CD8-positive, alpha-beta memory T cell (primary cell): ENCODE data around the gene RAPSN. TPM values are rescaled to one million over a fixed set of nuclear protein-coding genes. Genes with fewer than 3 reads are reported as not detected.

ENCODE experiments used
- CTCF ChIA-PET: fragments of 350-600 bp; sonication (Branson Sonifier 250); formaldehyde crosslinking; loops from one replicate; lab custom pipeline; 2021; ENCODE audit warnings: antibody characterized with exemption; lab: Charles Lee
- POLR2A ChIA-PET: fragments of 350-600 bp; sonication (Branson Sonifier 250); formaldehyde crosslinking; loops from one replicate; lab custom pipeline; 2021; ENCODE audit warnings: antibody characterized with exemption; lab: Charles Lee
- DNase-seq, 5 donors: peaks; one replicate each; pipeline versions ENCODE4 v3.0.0 to v3.0.0-alpha.2; 2020 to 2022; ENCODE audit warnings: mixed read lengths in 1 of 5
- H3K27ac ChIP-seq: one replicate; pipeline ENCODE4 v1.7.0; 2013; ENCODE audit warnings: low read depth, mild to moderate bottlenecking, low read length, moderate library complexity
- H3K27me3 ChIP-seq: 2 replicates; pipeline ENCODE4 v1.7.0; 2013; ENCODE audit warnings: low read length, mild to moderate bottlenecking; ENCODE audit not compliant: insufficient read depth, poor library complexity, severe bottlenecking
- H3K36me3 ChIP-seq: 2 replicates; pipeline ENCODE4 v1.7.0; 2013; ENCODE audit warnings: mild to moderate bottlenecking, low read length, moderate library complexity; ENCODE audit not compliant: insufficient read depth
- H3K4me1 ChIP-seq: 2 replicates; pipeline ENCODE4 v1.7.0; 2013; ENCODE audit warnings: mild to moderate bottlenecking, low read length, moderate library complexity; ENCODE audit not compliant: insufficient read depth
- H3K4me3 ChIP-seq: 2 replicates; pipeline ENCODE4 v1.7.0; 2013; ENCODE audit warnings: mild to moderate bottlenecking, low read length
- H3K9me3 ChIP-seq: 2 replicates; pipeline ENCODE4 v1.7.0; 2013; ENCODE audit warnings: mild to moderate bottlenecking, low read length
- H3K27ac Mint-ChIP-seq, 8 donors: one replicate each; pipeline ENCODE4 v1.8.0; 2020 to 2021; ENCODE audit warnings: mixed read lengths in 8 of 8, mild to moderate bottlenecking in 6 of 8, inconsistent platforms in 3 of 8, moderate library complexity in 3 of 8
- H3K27me3 Mint-ChIP-seq, 2 donors: one replicate each; pipeline ENCODE4 v1.8.0; 2020 to 2021; ENCODE audit warnings: mixed read lengths in 2 of 2, mild to moderate bottlenecking in 1 of 2, moderate library complexity in 1 of 2
- H3K36me3 Mint-ChIP-seq, 3 donors: one replicate each; pipeline ENCODE4 v1.8.0; 2020 to 2021; ENCODE audit warnings: mixed read lengths in 3 of 3, inconsistent platforms in 1 of 3, mild to moderate bottlenecking in 1 of 3
- H3K4me1 Mint-ChIP-seq, 3 donors: one replicate each; pipeline ENCODE4 v1.8.0; 2020 to 2021; ENCODE audit warnings: mixed read lengths in 3 of 3, inconsistent platforms in 1 of 3, mild to moderate bottlenecking in 1 of 3
- H3K4me3 Mint-ChIP-seq, 7 donors: one replicate each; pipeline ENCODE4 v1.8.0; 2020 to 2021; ENCODE audit warnings: mixed read lengths in 7 of 7, mild to moderate bottlenecking in 6 of 7, moderate library complexity in 4 of 7, inconsistent platforms in 2 of 7
- H3K9me3 Mint-ChIP-seq, 5 donors: one replicate each; pipeline ENCODE4 v1.8.0; 2020 to 2022; ENCODE audit warnings: mixed read lengths in 5 of 5, mild to moderate bottlenecking in 3 of 5, moderate library complexity in 2 of 5, inconsistent platforms in 1 of 5
- polyA plus RNA-seq: library from polyadenylated mRNA; unstranded; fragments of 300-500 nt; fragmentation: Illumina TruSeq; gene quantifications from one replicate; pipeline ENCODE4 v1.2.3, GENCODE V29; 2021
- total RNA-seq, 2 experiments: library from RNA; stranded (reverse); gene quantifications; one replicate each; pipeline ENCODE4 v1.2.3, GENCODE V29; 2021

The RAPSN gene
- total and polyA plus RNA-seq, 3 experiments from 2014 or later: 0.29 to 0.79 TPM; not detected in 1

GRCh38 chr11:47389577-47390421 lies 59.1 kb downstream of the RAPSN start:
- CTCF ChIA-PET: interaction anchor here (0.9 to 10.0 kb wide), 4 partner anchors 9 to 22 kb away, joined by 4 to 106 read pairs (median 8); no protein-coding TSS in a partner anchor
- Histone ChIP-seq H3K9me3 (no peaks in the 10 kb centered on the region), H3K4me3 (no peak overlapping the region), H3K27me3 (no peaks in the 10 kb centered on the region), H3K4me1 (peaks cover 34% of the 10 kb centered on the region), H3K27ac (no peak overlapping the region), H3K36me3 (no peaks in the 10 kb centered on the region)
- Mint-ChIP-seq H3K4me3 (peak overlapping the region in 6 of 7 donors; percentile 61 to 87 (median 75)), H3K4me1 (peaks cover 38 to 62% (median 50%) of the 10 kb centered on the region in 3 donors), H3K27ac (peak overlapping the region in 4 of 8 donors; percentile 38 to 68 (median 56)), H3K9me3 (no peaks in the 10 kb centered on the region), H3K36me3 (no peaks in the 10 kb centered on the region), H3K27me3 (no peaks in the 10 kb centered on the region)
- POLR2A ChIA-PET: interaction anchor here (1.0 kb wide), 1 partner anchor 10 kb away, joined by 3 read pairs; no protein-coding TSS in a partner anchor
- DNase-seq: peak in 1 of 5 donors; percentile 18

GRCh38 chr11:47388697-47389576 lies 60.0 kb downstream of the RAPSN start:
- POLR2A ChIA-PET: interaction anchor here (0.6 to 1.0 kb wide), 2 partner anchors 11 to 632 kb away, joined by 3 read pairs; no protein-coding TSS in a partner anchor
- no peak for DNase-seq
- Histone ChIP-seq H3K27ac (no peak overlapping the region), H3K36me3 (no peaks in the 10 kb centered on the region), H3K9me3 (no peaks in the 10 kb centered on the region), H3K27me3 (no peaks in the 10 kb centered on the region), H3K4me3 (no peak overlapping the region), H3K4me1 (peaks cover 25% of the 10 kb centered on the region)
- peaks cover 30 to 54% (median 41%) of the 10 kb centered on the region in 3 donors for H3K4me1 Mint-ChIP-seq
- H3K27me3 Mint-ChIP-seq: no peaks in the 10 kb centered on the region
- no peaks in the 10 kb centered on the region for H3K36me3 Mint-ChIP-seq
- no peaks in the 10 kb centered on the region for H3K9me3 Mint-ChIP-seq
- H3K27ac Mint-ChIP-seq: peak overlapping the region in 3 of 8 donors; percentile 38 to 57 (median 56)
- peak overlapping the region in 6 of 7 donors; percentile 61 to 87 (median 75) for H3K4me3 Mint-ChIP-seq
- CTCF ChIA-PET: interaction anchor here (1.4 to 10.0 kb wide), 3 partner anchors 13 to 23 kb away, joined by 3 to 106 read pairs (median 10); no protein-coding TSS in a partner anchor

- H3K27ac Mint-ChIP-seq: no peak overlapping the region
- peaks cover 25 to 47% (median 34%) of the 10 kb centered on the region in 3 donors for H3K4me1 Mint-ChIP-seq
Measured at GRCh38 chr11:47387944-47388696, 60.8 kb downstream of the RAPSN start.

More at GRCh38 chr11:47387944-47388696, 60.8 kb downstream of the RAPSN start:
- Histone ChIP-seq H3K27ac (no peak overlapping the region), H3K36me3 (no peaks in the 10 kb centered on the region), H3K4me1 (peaks cover 17% of the 10 kb centered on the region), H3K4me3 (no peak overlapping the region), H3K9me3 (no peaks in the 10 kb centered on the region), H3K27me3 (no peaks in the 10 kb centered on the region)
- POLR2A ChIA-PET: no interaction called here
- Mint-ChIP-seq H3K4me3 (no peak overlapping the region), H3K27me3 (no peaks in the 10 kb centered on the region), H3K36me3 (no peaks in the 10 kb centered on the region), H3K9me3 (no peaks in the 10 kb centered on the region)
- no peak for DNase-seq
- CTCF ChIA-PET: interaction anchor here (1.4 to 10.0 kb wide), 3 partner anchors 14 to 24 kb away, joined by 3 to 106 read pairs (median 5); no protein-coding TSS in a partner anchor

Other genes with a start within 250 kb of the RAPSN start
- 100 to 1,000 TPM; 170 to 172 TPM for gene DDB2, start 234.2 kb downstream of the RAPSN start, total RNA-seq
- gene DDB2, start 234.2 kb downstream of the RAPSN start, polyA plus RNA-seq: 34.4 TPM
- gene ACP2, start 200.3 kb downstream of the RAPSN start, total RNA-seq: 10 to 100 TPM; 24.1 to 24.5 TPM
- 14.6 TPM for gene ACP2, start 200.3 kb downstream of the RAPSN start, polyA plus RNA-seq
- 10 to 100 TPM in 1 of 2 experiments, 1 to 10 TPM in 1; 9.6 to 13.6 TPM for gene NR1H3, start 191.1 kb downstream of the RAPSN start, total RNA-seq
- gene NR1H3, start 191.1 kb downstream of the RAPSN start, polyA plus RNA-seq: 3.7 TPM
- 10 to 100 TPM; 62.1 to 65.7 TPM for gene MADD, start 179.0 kb downstream of the RAPSN start, total RNA-seq
- 30.5 TPM for gene MADD, start 179.0 kb downstream of the RAPSN start, polyA plus RNA-seq
- gene MYBPC3, start 96.4 kb downstream of the RAPSN start, total RNA-seq: not detected
- gene MYBPC3, start 96.4 kb downstream of the RAPSN start, polyA plus RNA-seq: not detected
- gene SPI1, start 70.6 kb downstream of the RAPSN start, total RNA-seq: 1 to 10 TPM; 1.8 to 2.0 TPM
- not detected for gene SPI1, start 70.6 kb downstream of the RAPSN start, polyA plus RNA-seq
- gene SLC39A13, start 40.5 kb downstream of the RAPSN start, total RNA-seq: 10 to 100 TPM; 20.2 to 23.4 TPM
- gene SLC39A13, start 40.5 kb downstream of the RAPSN start, polyA plus RNA-seq: 39.4 TPM
- gene PSMC3, start 22.7 kb downstream of the RAPSN start, total RNA-seq: 100 to 1,000 TPM; 200 to 219 TPM
- gene PSMC3, start 22.7 kb downstream of the RAPSN start, polyA plus RNA-seq: 118 TPM
- 100 to 1,000 TPM; 160 to 168 TPM for gene CELF1, start 104.0 kb upstream of the RAPSN start, total RNA-seq
- 80.8 TPM for gene CELF1, start 104.0 kb upstream of the RAPSN start, polyA plus RNA-seq
- gene PTPMT1, start 116.5 kb upstream of the RAPSN start, total RNA-seq: 10 to 100 TPM; 53.3 to 53.8 TPM
- gene PTPMT1, start 116.5 kb upstream of the RAPSN start, polyA plus RNA-seq: 71.2 TPM
- gene KBTBD4, start 129.8 kb upstream of the RAPSN start, total RNA-seq: 10 to 100 TPM; 24.8 to 26.4 TPM
- gene KBTBD4, start 129.8 kb upstream of the RAPSN start, polyA plus RNA-seq: 46.5 TPM
- gene NDUFS3, start 129.9 kb upstream of the RAPSN start, total RNA-seq: 100 to 1,000 TPM; 147 to 157 TPM
- gene NDUFS3, start 129.9 kb upstream of the RAPSN start, polyA plus RNA-seq: 98.9 TPM
- gene FAM180B, start 137.5 kb upstream of the RAPSN start, total RNA-seq: under 1 TPM in 1 of 2 experiments, not detected in 1; 0.20 TPM
- not detected for gene FAM180B, start 137.5 kb upstream of the RAPSN start, polyA plus RNA-seq
- under 1 TPM in 1 of 2 experiments, not detected in 1; 0.18 TPM for gene C1QTNF4, start 145.3 kb upstream of the RAPSN start, total RNA-seq
- not detected for gene C1QTNF4, start 145.3 kb upstream of the RAPSN start, polyA plus RNA-seq
- 100 to 1,000 TPM; 124 to 131 TPM for gene MTCH2, start 193.4 kb upstream of the RAPSN start, total RNA-seq
- gene MTCH2, start 193.4 kb upstream of the RAPSN start, polyA plus RNA-seq: 63.7 TPM